CD1c-positive myeloid dendritic cell (primary cell): ENCODE measurements around the gene PTK6.

ENCODE experiments used
- DNase-seq: peaks from one replicate; pipeline ENCODE4 v3.0.0-alpha.2; 2016; ENCODE audit errors: extremely low spot score

PTK6 gene

DNA sequence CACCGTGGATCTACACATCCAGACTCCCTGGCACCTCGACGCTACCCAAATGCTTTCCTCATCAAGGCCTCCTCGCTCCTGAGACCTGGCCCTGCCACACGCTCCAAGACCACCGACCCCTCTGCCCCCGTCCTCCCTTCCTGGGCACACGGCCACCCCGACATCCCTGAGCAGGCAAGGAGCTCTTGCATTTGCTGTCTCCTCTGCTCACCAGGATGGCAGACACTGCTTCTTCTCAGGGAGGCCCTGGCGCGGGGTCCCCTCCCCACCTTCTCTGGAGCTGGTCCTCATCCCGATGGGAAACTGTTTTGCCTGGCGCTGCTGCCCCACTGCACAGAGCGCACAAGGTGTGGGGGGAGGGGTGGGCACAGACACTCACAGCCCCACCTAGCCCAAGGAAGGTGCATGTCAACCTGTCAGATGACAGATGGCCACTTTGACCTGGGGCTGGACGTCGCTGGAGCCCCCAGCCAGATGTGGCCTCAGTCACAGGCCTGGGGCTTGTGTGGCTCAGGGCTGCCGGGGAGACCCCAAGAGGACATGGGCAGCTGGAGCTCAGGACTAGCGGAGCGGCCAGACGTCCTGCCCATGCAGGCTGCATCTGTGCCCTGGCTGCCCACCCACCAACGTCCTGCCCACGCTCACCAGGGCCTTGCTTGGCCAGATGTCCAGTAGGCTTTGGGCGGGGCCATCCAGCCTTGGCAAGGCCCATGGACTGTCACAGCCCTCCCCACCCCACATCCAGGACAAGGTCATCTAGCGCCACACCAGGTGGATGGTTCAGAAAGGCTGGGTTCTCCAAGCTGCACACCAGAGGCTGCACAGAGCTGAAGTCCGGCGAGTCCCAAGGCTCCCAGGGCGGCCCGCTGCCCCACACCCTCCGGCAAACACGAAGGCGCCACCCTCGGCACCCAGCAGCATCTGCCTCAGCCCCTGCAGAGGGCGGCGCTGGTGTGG is 58.6 kb downstream of the PTK6 start:
- DNase-seq = no peak
